ENCODE data around the gene KRT32. TPM values are rescaled to one million over a fixed set of nuclear protein-coding genes. Genes with fewer than 3 reads are reported as not detected.

Gene KRT32
- total RNA-seq, result not detected in 3 replicates

DNA sequence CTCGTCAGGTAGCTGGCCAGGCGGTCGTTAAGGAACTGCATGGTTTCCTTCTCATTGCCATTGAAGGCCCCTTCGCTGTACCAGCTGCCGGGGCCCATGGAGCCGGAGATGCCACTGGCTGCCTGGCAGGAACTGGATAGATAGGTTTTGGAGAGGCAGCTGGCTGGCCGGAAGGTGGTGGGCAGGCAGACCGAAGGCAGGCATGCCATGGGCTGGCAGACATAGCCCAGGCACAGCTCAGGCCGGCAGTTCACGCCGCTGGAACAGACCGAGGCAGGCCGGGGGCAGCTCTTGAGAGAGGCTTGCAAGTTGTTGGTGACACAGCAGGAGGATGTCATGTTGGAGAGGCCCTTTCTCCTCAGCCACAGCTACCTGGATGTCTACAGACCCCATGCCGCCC, at the start of gene KRT32:
TSS of gene KRT32 (minus strand) at position 399 of the 400 bp plus-strand sequence. CDS start at position 338, 61 bp downstream.
- no peak within 1 kb of the TSS for H3K4me3 Mint-ChIP-seq

DNA sequence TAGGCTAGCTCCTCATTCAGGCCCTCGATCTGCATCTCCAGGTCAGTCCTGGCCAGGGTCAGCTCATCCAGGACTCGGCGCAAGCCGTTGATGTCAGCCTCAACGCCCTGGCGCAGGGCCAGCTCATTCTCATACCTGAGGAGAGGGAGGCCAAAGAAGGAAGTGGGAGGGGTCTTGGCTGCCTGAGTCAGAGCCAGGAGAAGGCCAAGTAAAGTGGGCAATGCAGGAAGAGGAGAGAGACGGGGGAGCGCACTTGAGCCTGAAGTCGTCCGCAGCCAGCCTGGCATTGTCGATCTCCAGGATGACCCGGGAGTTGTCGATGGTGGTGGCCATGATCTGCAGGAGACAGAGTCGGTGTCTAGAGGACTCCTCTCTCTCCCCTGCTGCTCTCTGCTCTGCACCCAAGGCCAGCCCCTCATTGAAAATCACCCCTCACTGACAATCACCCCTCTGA, 49.7 kb upstream of the KRT32 start:
- Mint-ChIP-seq H3K27ac (no peak overlapping the region), H3K4me1 (peaks cover 55% of the 10 kb centered on the region), H3K9me3 (no peaks in the 10 kb centered on the region), H3K36me3 (no peaks in the 10 kb centered on the region), H3K4me3 (no peak overlapping the region), H3K27me3 (ENCODE audit: low read depth) (no peaks in the 10 kb centered on the region)
- DNase-seq (ENCODE audit: low spot score in 2 of 2, unreplicated experiment in 2 of 2), result no peak
- TF ChIP-seq, protein P1, sequence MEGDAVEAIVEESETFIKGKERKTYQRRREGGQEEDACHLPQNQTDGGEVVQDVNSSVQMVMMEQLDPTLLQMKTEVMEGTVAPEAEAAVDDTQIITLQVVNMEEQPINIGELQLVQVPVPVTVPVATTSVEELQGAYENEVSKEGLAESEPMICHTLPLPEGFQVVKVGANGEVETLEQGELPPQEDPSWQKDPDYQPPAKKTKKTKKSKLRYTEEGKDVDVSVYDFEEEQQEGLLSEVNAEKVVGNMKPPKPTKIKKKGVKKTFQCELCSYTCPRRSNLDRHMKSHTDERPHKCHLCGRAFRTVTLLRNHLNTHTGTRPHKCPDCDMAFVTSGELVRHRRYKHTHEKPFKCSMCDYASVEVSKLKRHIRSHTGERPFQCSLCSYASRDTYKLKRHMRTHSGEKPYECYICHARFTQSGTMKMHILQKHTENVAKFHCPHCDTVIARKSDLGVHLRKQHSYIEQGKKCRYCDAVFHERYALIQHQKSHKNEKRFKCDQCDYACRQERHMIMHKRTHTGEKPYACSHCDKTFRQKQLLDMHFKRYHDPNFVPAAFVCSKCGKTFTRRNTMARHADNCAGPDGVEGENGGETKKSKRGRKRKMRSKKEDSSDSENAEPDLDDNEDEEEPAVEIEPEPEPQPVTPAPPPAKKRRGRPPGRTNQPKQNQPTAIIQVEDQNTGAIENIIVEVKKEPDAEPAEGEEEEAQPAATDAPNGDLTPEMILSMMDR (IDR thresholded peaks at IDR 0.05; ENCODE audit: unreplicated experiment), result no peak

More for the DNA sequence above, at the start of gene KRT32:
- H3K4me1 Mint-ChIP-seq, result peaks cover 7% of the 10 kb centered on the region
- TF ChIP-seq, protein P1 (IDR thresholded peaks at IDR 0.05; ENCODE audit: unreplicated experiment), result no peak
- peaks cover 24% of the 10 kb centered on the region for H3K9me3 Mint-ChIP-seq
- peaks cover 2% of the 10 kb centered on the region for H3K27me3 Mint-ChIP-seq (ENCODE audit: low read depth)
- H3K27ac Mint-ChIP-seq, result no peak within 1 kb of the TSS
- H3K36me3 Mint-ChIP-seq, result peaks cover 3% of the 10 kb centered on the region
- no peak for DNase-seq (ENCODE audit: low spot score in 2 of 2, unreplicated experiment in 2 of 2)

DNA sequence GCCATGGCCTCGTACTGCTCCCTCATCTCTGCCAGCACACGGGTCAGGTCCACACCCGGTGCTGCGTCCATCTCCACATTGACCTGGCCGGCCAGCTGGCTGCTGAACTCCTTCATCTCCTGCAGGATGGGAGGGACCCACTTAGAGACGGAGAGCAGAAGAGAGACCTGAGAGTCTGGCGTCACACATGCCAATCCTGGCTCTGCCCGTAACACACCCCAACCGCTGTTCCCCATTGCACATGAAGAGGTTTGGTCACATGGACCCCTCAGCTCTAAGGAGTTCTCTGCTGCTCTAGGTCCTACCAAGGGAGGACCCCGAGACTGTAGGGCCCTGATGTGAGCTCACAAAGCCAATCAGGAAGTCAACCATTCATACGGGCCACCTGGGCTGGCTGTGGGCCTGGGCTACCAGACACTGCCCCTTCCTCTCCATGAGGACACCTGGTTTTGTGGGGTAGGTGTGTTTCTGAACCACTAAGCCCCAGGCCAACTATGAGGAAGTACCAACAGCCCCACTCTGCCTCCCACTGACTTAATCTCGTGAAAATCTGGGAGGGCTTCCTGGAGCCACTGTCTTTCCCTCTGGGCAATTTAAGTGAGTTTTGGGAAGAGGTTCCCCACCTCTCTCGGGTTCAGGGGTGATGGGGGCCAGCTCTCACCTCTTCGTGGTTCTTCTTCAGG, 49.1 kb upstream of the KRT32 start:
- no peaks in the 10 kb centered on the region for H3K27me3 Mint-ChIP-seq (ENCODE audit: low read depth)
- no peak overlapping the region for H3K4me3 Mint-ChIP-seq
- H3K4me1 Mint-ChIP-seq, result peaks cover 49% of the 10 kb centered on the region
- H3K9me3 Mint-ChIP-seq, result no peaks in the 10 kb centered on the region
- H3K27ac Mint-ChIP-seq, result no peak overlapping the region
- no peaks in the 10 kb centered on the region for H3K36me3 Mint-ChIP-seq
- no peak for DNase-seq (ENCODE audit: low spot score in 2 of 2, unreplicated experiment in 2 of 2)
- TF ChIP-seq, protein P1 (IDR thresholded peaks at IDR 0.05; ENCODE audit: unreplicated experiment), result no peak

DNA sequence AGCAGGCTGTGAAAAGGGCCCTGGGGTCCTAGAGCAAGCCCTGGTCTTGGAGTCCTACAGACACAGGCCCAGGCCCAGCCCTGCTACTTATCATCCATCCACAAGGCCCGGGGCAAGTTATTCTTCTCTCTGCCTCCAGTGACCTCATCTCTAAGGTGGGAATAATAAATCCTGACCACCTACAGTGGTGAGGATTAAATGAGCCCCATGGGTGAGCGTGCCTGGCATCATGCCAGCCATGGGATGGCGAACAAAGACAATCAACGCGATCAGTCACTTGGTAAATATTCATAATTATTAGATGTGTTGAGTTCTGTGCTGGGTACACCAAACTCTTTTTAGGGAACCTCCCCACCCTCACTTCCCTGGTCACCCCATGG, 46.0 kb upstream of the KRT32 start:
- H3K27me3 Mint-ChIP-seq (ENCODE audit: low read depth), result no peaks in the 10 kb centered on the region
- no peak overlapping the region for H3K4me3 Mint-ChIP-seq
- no peaks in the 10 kb centered on the region for H3K36me3 Mint-ChIP-seq
- TF ChIP-seq, protein P1 (IDR thresholded peaks at IDR 0.05; ENCODE audit: unreplicated experiment), result no peak
- H3K4me1 Mint-ChIP-seq, result peaks cover 25% of the 10 kb centered on the region
- no peak overlapping the region for H3K27ac Mint-ChIP-seq
- H3K9me3 Mint-ChIP-seq, result no peaks in the 10 kb centered on the region
- DNase-seq (ENCODE audit: low spot score in 2 of 2, unreplicated experiment in 2 of 2), result no peak

DNA sequence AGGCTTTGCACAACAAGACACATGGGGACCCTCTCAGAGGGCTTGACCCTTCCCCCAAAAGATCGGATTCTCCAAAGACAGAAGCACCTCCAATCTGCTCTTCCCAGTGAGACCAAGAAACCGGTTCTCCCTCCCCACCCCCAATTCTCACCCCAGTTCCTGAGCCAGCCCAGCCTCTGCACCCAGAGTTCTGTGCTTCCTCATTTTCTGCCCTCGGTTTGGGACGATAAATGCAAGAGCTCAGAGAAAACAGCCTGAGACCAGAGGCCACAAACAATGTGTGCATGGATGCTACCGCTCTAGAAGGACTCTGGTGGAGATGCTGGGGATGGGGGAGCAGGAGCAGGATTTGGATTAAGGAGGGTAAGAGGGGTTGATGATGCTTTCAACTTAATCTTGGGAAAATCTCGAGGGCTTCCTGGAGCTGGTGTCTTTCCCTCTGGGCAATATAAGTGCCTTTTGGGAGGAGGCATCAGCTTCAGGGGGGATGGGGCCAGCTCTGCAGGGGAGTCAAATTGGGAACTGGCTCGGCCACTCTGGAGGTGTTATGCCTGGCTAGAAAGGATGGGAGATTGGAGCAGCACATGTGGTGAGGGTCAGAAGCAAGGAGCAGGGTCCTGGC, 45.5 kb upstream of the KRT32 start:
- Mint-ChIP-seq H3K27ac (no peak overlapping the region), H3K9me3 (no peaks in the 10 kb centered on the region), H3K36me3 (no peaks in the 10 kb centered on the region), H3K4me1 (peaks cover 26% of the 10 kb centered on the region), H3K4me3 (no peak overlapping the region), H3K27me3 (ENCODE audit: low read depth) (no peaks in the 10 kb centered on the region)
- TF ChIP-seq, protein P1 (IDR thresholded peaks at IDR 0.05; ENCODE audit: unreplicated experiment), result no peak
- DNase-seq (ENCODE audit: low spot score in 2 of 2, unreplicated experiment in 2 of 2), result no peak

All from mesothelial cell of epicardium (in vitro differentiated cells).